ENCODE data around the gene LENEP. TPM values are rescaled to one million over a fixed set of nuclear protein-coding genes. Genes with fewer than 3 reads are reported as not detected.

The LENEP gene
- total RNA-seq, 2 experiments from 2014 or later, result 0.78 to 2.3 TPM

- Histone ChIP-seq H3K9me2 (ENCODE audit: insufficient read depth, low read length) (no peaks in the 10 kb centered on the region), H3K79me2 (ENCODE audit: insufficient read depth, low read depth, low read length) (peaks cover 26% of the 10 kb centered on the region; the same call in 1 of the 2 replicates), H3K9me3 (ENCODE audit: low read length) (no peaks in the 10 kb centered on the region), H3K4me3 (ENCODE audit: low read depth, low read length, poor library complexity, severe bottlenecking) (peak overlapping the region; percentile 72), H3K27ac (ENCODE audit: low read depth, low read length, poor library complexity, severe bottlenecking) (peak overlapping the region; percentile 87), H2AFZ (ENCODE audit: low read length) (peak overlapping the region; percentile 37; the same call in 1 of the 2 replicates), H3K4me2 (ENCODE audit: low read length) (peak overlapping the region; percentile 85), H4K20me1 (ENCODE audit: insufficient read depth, low read length) (no peaks in the 10 kb centered on the region), H3K4me1 (ENCODE audit: insufficient read depth, low read length, poor library complexity, severe bottlenecking) (peaks cover 63% of the 10 kb centered on the region), H3K36me3 (ENCODE audit: insufficient read depth, low read length) (peaks cover 17% of the 10 kb centered on the region)
- BruUV-seq (replicated peaks), result no TSS peak
- TF ChIP-seq CTCF (conservative IDR thresholded peaks at IDR 0.05; ENCODE audit: low read length), result 0 out of 2 replicates have a peak, but pooled peaks have one; percentile 18
- TF ChIP-seq EZH2phosphoT487 (IDR thresholded peaks at IDR 0.05; ENCODE audit: borderline replicate concordance, low read depth, low read length), result no peak
- POLR2A ChIA-PET, result interaction anchor here (0.6 to 1.0 kb wide), 2 partner anchors 9 to 31 kb away, joined by 3 to 4 read pairs; partner anchors contain the start of gene FLAD1
- intact Hi-C loops (cut with micrococcal nuclease; ENCODE audit: unreplicated experiment), result no loop called here
- CTCF ChIA-PET (ENCODE audit: unreplicated experiment), result interaction anchor here (0.6 kb wide), 1 partner anchor 82 kb away, joined by 4 read pairs; the partner anchor contains the start of gene KCNN3
- peak; percentile 80 for DNase-seq (ENCODE audit: low spot score)
These were observed 41.3 kb upstream of the LENEP start for GRCh38 chr1:154951901-154952657.

- H3K4me3 ChIP-seq (ENCODE audit: low read depth, low read length, poor library complexity, severe bottlenecking), result peak overlapping the region; percentile 72
- peaks cover 66% of the 10 kb centered on the region for H3K4me1 ChIP-seq (ENCODE audit: insufficient read depth, low read length, poor library complexity, severe bottlenecking)
- H3K79me2 ChIP-seq (ENCODE audit: insufficient read depth, low read depth, low read length), result peaks cover 26% of the 10 kb centered on the region; the same call in 1 of the 2 replicates
- H2AFZ ChIP-seq (ENCODE audit: low read length), result no peak overlapping the region
- ChIA-PET CTCF (ENCODE audit: unreplicated experiment) (interaction anchor here (3.4 kb wide), 1 partner anchor 8 kb away, joined by 13 read pairs; no protein-coding TSS in a partner anchor), POLR2A (interaction anchor here (0.6 to 1.1 kb wide), 2 partner anchors 16 to 31 kb away, joined by 3 read pairs; partner anchors contain the start of genes FLAD1 and PMVK)
- peak overlapping the region; percentile 87 for H3K27ac ChIP-seq (ENCODE audit: low read depth, low read length, poor library complexity, severe bottlenecking)
- intact Hi-C loops (cut with micrococcal nuclease; ENCODE audit: unreplicated experiment), result no loop called here
- no peak for TF ChIP-seq CTCF (conservative IDR thresholded peaks at IDR 0.05; ENCODE audit: low read length)
- no peak for TF ChIP-seq EZH2phosphoT487 (IDR thresholded peaks at IDR 0.05; ENCODE audit: borderline replicate concordance, low read depth, low read length)
- H3K4me2 ChIP-seq (ENCODE audit: low read length), result peak overlapping the region; percentile 85
- peaks cover 17% of the 10 kb centered on the region for H3K36me3 ChIP-seq (ENCODE audit: insufficient read depth, low read length)
- BruUV-seq (replicated peaks), result no TSS peak
- no peaks in the 10 kb centered on the region for H4K20me1 ChIP-seq (ENCODE audit: insufficient read depth, low read length)
- no peaks in the 10 kb centered on the region for H3K9me3 ChIP-seq (ENCODE audit: low read length)
- DNase-seq (ENCODE audit: low spot score), result no peak
- H3K9me2 ChIP-seq (ENCODE audit: insufficient read depth, low read length), result no peaks in the 10 kb centered on the region
These were observed 40.7 kb upstream of the LENEP start for GRCh38 chr1:154952664-154953063.
